Activated naive CD8-positive, alpha-beta T cell treated with anti-CD3 and anti-CD28 coated beads for 36 hours (primary cell): ENCODE measurements around the gene TMPRSS5. TPM values are rescaled to one million over a fixed set of nuclear protein-coding genes. Genes with fewer than 3 reads are reported as not detected.
"Not testable (repeated sequence)": the region's sequence is repeated elsewhere in the genome, so short reads cannot be mapped to it uniquely, and the experiment has no call there.

Experiments used
- DNase-seq: peaks from one replicate; pipeline ENCODE4 v3.0.0; 2021
- H3K27ac Mint-ChIP-seq: one replicate; pipeline ENCODE4 v1.8.0; 2022; ENCODE audit warnings: mild to moderate bottlenecking, moderate library complexity, mixed read lengths
- H3K27me3 Mint-ChIP-seq: one replicate; pipeline ENCODE4 v1.8.0; 2022; ENCODE audit warnings: mild to moderate bottlenecking, mixed read lengths
- H3K36me3 Mint-ChIP-seq: one replicate; pipeline ENCODE4 v1.8.0; 2021; ENCODE audit warnings: mild to moderate bottlenecking, mixed read lengths
- H3K4me1 Mint-ChIP-seq: one replicate; pipeline ENCODE4 v1.8.0; 2021; ENCODE audit warnings: mixed read lengths
- H3K4me3 Mint-ChIP-seq: one replicate; pipeline ENCODE4 v1.8.0; 2022; ENCODE audit warnings: mild to moderate bottlenecking, moderate library complexity, mixed read lengths
- H3K9me3 Mint-ChIP-seq: one replicate; pipeline ENCODE4 v1.8.0; 2022; ENCODE audit warnings: mixed read lengths
- total RNA-seq, 2 experiments: library from RNA; stranded (reverse); gene quantifications; one replicate each; pipeline ENCODE4 v1.2.3, GENCODE V29; 2021

TMPRSS5 gene
- total RNA-seq, 2 experiments from 2014 or later: 0.28 to 0.29 TPM

DNA sequence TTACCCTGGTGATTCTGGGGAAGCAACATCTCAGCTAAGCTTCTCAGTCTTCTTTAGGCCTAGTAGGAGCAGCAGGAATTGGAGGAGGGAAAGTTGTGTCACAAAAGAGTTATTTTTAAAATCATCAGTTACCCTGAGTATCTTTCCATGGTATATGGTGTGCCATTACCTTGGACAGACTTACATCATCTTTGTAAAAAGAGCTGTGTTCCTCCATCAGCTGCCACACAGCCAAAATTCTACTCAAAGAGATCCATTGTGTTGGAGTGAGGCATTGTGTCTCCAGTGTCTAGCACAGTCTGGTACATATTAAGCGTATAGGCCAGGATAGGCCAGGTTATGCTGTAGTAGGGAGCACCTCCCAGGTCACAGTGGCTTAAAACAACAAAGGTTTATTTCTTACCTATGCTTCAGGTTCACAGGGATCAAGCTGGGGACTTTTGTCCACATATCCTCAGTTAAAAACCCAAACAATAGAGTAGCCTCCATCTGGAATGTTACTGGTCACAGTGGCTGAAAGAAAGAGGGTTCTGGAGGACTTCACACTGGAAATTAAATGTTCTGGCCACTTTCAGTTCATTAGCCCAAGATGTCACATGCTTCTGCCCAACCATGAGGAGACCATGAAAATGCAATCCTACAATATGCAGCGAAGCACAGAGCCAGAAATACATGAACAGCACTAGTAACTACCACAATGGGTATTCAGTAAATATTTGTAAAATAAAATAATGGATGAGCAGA is 9.9 kb upstream of the TMPRSS5 start:
- H3K27ac Mint-ChIP-seq: no peak overlapping the region
- H3K4me1 Mint-ChIP-seq: no peaks in the 10 kb centered on the region
- no peak for DNase-seq
- peaks cover 8% of the 10 kb centered on the region for H3K9me3 Mint-ChIP-seq
- no peak overlapping the region for H3K4me3 Mint-ChIP-seq
- peaks cover 51% of the 10 kb centered on the region for H3K36me3 Mint-ChIP-seq
- no peaks in the 10 kb centered on the region for H3K27me3 Mint-ChIP-seq

DNA sequence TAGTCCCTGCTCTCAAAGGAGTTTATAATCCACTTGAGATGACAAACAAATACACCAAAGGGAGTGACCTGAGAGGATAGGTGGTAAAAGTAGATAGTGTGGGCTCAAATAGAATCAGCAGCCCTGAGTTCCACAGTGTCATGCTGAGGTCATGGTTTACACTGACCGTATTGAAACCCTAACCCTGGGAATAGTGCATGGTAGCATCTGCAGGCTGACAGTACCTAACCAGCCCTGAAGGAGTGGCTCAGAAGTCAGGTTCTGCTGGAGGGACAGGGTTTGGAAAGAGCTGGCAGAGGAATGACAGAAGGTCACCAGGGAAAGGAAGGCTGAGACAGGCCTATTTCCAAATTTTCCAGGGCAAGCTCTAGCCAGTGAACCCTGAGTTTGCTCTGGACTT is 9.2 kb upstream of the TMPRSS5 start:
- no peak for DNase-seq
- Mint-ChIP-seq H3K27me3 (no peaks in the 10 kb centered on the region), H3K27ac (no peak overlapping the region), H3K9me3 (peaks cover 8% of the 10 kb centered on the region), H3K4me1 (no peaks in the 10 kb centered on the region), H3K36me3 (peaks cover 48% of the 10 kb centered on the region), H3K4me3 (no peak overlapping the region)

DNA sequence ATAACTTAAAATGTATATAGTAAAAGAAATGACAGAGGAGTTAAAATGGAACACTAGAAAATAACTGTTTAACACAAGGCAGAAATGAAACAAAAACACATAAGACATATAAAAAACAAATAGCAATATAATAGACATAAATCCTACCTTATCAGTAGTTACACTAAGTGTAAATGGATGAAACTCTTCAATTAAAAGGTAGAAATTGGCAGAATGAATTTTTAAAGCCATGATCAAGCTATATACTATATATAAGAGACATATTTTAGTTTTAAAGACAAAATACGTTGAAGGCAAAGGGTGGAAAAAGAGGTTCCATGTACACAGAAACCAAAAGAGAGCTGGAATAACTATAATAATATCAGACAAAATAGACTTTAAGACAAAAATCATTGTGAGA is 4.9 kb upstream of the TMPRSS5 start:
- Mint-ChIP-seq H3K9me3 (peaks cover 22% of the 10 kb centered on the region), H3K36me3 (peaks cover 52% of the 10 kb centered on the region), H3K4me1 (no peaks in the 10 kb centered on the region), H3K27me3 (no peaks in the 10 kb centered on the region), H3K4me3 (no peak overlapping the region), H3K27ac (no peak overlapping the region)
- DNase-seq: no peak

DNA sequence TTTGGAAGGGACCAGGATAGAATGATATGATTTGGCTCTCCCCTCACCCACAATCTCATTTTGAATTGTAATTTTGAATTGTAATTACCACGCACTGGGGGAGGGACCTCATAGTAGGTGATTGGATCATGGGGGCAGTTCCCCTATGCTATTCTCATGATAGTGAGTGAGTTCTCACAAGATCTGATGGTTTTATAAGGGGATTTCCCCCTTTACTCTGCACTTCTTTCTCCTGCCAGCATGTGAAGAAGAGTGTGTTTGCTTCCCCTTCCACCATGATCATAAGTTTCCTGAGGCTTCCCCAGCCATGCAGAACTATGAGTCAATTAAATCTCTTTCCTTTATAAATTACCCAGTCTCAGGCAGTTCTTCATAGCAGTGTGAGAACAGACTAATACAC is 2.6 kb downstream of the TMPRSS5 start:
- not testable (repeated sequence) for H3K27ac Mint-ChIP-seq, H3K4me3 Mint-ChIP-seq, H3K4me1 Mint-ChIP-seq, H3K27me3 Mint-ChIP-seq, DNase-seq
- Mint-ChIP-seq H3K9me3 (peaks cover 16% of the 10 kb centered on the region), H3K36me3 (peaks cover 21% of the 10 kb centered on the region)

DNA sequence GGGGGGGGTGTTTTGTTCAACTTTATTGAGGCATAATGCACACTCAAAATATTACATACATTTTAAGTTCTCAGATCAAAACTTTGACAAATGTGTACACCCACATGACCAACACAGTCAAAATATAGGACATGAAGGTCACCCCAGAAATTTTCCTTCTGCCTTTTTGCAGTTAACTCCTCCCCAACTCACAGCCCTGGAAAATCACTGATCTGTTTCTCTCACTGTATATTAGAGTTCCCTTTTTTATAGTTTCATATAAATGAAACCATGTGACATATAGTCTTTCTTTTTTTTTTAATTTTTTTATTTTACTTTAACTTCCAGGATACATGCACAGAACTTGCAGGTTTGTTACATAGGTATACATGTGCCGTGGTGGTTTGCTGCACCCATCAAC is 4.6 kb downstream of the TMPRSS5 start:
- peaks cover 8% of the 10 kb centered on the region for H3K36me3 Mint-ChIP-seq
- DNase-seq: no peak
- no peaks in the 10 kb centered on the region for H3K27me3 Mint-ChIP-seq
- no peaks in the 10 kb centered on the region for H3K4me1 Mint-ChIP-seq
- no peak overlapping the region for H3K27ac Mint-ChIP-seq
- peaks cover 10% of the 10 kb centered on the region for H3K9me3 Mint-ChIP-seq
- no peak overlapping the region for H3K4me3 Mint-ChIP-seq

DNA sequence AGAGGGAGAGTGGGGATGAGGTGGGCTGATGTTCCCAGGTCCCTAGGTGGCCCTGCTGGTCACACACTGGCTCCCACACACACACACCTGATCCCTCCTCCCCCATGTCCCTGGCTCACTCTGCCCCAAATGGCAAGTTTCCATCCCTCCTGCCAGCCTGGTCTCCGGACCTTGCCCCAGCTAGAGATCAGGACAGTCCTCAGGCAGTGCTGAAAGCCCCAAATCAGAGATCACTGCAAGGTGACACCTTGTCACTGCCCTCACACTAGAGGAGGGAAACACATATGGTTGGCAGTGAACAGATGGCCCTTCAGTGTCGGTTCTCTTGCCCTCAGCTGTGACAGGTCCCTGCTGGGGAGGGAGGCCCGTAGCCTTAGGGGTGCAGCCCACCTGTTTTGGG is 7.6 kb downstream of the TMPRSS5 start:
- H3K9me3 Mint-ChIP-seq: peaks cover 3% of the 10 kb centered on the region
- no peaks in the 10 kb centered on the region for H3K4me1 Mint-ChIP-seq
- DNase-seq: no peak
- H3K27ac Mint-ChIP-seq: no peak overlapping the region
- H3K36me3 Mint-ChIP-seq: peaks cover under 1% of the 10 kb centered on the region
- no peak overlapping the region for H3K4me3 Mint-ChIP-seq
- no peaks in the 10 kb centered on the region for H3K27me3 Mint-ChIP-seq

DNA sequence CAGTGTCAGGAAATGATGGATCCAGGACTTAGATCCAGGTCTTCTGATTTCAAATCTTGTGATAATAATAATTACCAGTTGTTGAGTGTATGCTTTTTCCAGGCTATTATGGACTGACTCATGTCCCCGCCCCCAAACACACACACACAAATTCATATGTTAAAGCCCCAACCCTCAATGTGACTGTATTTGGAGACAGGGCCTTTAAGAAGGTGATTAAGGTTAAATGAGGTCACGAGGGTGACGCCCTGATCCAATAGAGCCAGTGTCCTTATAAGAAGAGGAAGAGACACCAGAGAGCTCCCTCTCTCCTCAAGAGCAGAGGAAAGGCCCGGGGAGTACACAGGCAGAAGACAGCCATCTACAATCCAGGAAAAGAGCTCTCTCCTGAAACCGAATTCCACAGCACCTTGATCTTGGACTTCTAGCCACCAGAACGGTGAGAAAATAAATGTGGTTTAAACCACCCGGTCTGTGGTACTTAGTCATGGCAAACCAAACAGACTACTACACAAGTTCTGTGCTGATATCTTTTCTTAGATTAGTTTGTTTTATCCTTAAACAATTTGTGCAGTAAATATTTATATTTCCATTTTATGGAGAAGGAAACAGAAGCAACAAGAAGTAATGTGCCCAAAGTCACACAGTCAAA is 8.2 kb downstream of the TMPRSS5 start:
- no peak overlapping the region for H3K27ac Mint-ChIP-seq

DNA sequence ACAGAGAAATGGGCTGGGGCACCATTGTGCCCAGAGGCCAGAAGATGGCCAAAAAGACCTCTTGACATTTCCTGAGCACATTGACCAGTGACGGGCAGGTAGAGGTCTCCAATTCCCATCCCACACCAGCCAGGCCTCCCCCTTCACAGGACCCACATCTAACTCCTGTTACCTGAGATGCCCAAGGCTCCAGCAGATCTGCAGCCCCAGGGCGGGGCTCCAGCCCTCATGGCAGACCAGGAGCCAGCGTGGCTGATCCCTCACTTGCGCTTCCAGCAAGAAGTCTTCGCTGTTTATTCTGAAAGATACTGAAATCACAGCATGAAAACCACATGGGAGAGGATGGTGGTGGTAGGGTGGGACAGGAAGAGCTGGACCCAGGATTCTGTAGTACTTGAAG is 9.0 kb downstream of the TMPRSS5 start:
- Mint-ChIP-seq H3K4me3 (no peak overlapping the region), H3K27me3 (no peaks in the 10 kb centered on the region), H3K27ac (no peak overlapping the region), H3K36me3 (no peaks in the 10 kb centered on the region), H3K9me3 (no peaks in the 10 kb centered on the region), H3K4me1 (no peaks in the 10 kb centered on the region)
- no peak for DNase-seq

More for the DNA sequence above, 8.2 kb downstream of the TMPRSS5 start:
- DNase-seq: no peak
- Mint-ChIP-seq H3K27me3 (no peaks in the 10 kb centered on the region), H3K36me3 (no peaks in the 10 kb centered on the region), H3K9me3 (no peaks in the 10 kb centered on the region), H3K4me3 (no peak overlapping the region), H3K4me1 (no peaks in the 10 kb centered on the region)

DNA sequence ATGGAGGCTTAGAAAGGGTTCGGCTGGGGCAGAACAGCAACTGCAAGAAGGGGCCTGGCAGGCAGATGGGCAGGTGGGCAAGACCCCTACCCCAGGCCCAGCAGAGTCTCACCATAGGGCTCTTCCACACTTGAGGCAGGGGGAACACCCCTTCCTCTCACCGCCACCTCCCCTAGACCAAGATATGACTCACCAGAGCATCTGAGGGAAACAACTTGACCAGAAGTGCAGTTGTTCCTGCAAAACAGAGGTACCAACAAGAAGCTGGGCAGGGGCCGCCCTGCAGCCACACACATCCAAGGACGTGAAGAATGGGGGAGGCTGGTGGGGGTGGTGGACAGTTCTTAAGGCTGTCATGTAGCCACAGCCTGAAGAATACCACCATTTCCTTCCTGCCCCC is 10.9 kb downstream of the TMPRSS5 start:
- Mint-ChIP-seq H3K4me3 (no peak overlapping the region), H3K9me3 (no peaks in the 10 kb centered on the region), H3K36me3 (no peaks in the 10 kb centered on the region), H3K27me3 (no peaks in the 10 kb centered on the region), H3K4me1 (no peaks in the 10 kb centered on the region), H3K27ac (no peak overlapping the region)
- DNase-seq: no peak

DNA sequence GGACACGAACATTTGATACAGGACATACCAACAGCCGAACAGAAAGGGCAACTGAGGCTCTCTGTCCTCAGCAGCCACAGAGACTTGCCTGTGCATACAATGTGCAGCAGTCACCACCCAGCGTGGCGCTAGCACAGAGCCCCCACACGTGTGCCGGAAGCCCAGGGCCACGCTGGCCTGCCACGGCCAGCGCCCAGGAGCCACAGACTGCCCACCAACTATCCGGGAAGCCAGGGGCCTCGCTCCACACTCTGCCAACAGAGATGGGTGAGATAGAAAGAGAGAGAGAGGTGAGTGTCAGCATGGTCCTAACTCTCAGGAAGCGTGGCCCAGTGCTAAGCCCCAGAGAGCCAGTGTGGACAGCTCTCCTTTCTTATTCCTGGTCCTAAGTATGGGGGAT is 11.7 kb downstream of the TMPRSS5 start:
- Mint-ChIP-seq H3K4me1 (no peaks in the 10 kb centered on the region), H3K9me3 (no peaks in the 10 kb centered on the region), H3K27me3 (no peaks in the 10 kb centered on the region), H3K27ac (no peak overlapping the region), H3K4me3 (no peak overlapping the region), H3K36me3 (no peaks in the 10 kb centered on the region)
- no peak for DNase-seq

DNA sequence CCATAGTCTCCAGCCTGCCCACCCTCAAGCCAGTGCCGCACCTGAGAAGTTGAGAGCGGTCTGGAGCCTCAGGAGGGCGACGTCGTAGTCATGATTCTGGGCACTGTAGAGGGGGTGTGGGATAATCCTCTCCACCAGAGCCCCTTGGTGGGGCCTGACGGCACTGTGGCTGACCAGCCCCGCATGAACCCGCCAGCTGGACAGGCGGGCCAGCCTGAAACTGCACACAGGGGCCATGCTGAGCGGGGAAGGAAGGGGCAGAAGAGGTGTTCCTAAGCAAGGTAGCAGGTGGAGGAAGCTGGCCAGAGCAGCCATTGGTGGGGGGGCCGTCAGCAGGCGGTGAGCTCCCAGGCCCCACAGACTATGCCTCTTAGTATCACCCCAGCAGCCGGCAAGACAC is 13.1 kb downstream of the TMPRSS5 start:
- no peaks in the 10 kb centered on the region for H3K9me3 Mint-ChIP-seq
- no peak for DNase-seq
- H3K4me1 Mint-ChIP-seq: no peaks in the 10 kb centered on the region
- H3K36me3 Mint-ChIP-seq: no peaks in the 10 kb centered on the region
- H3K27ac Mint-ChIP-seq: no peak overlapping the region
- H3K4me3 Mint-ChIP-seq: no peak overlapping the region
- H3K27me3 Mint-ChIP-seq: no peaks in the 10 kb centered on the region

DNA sequence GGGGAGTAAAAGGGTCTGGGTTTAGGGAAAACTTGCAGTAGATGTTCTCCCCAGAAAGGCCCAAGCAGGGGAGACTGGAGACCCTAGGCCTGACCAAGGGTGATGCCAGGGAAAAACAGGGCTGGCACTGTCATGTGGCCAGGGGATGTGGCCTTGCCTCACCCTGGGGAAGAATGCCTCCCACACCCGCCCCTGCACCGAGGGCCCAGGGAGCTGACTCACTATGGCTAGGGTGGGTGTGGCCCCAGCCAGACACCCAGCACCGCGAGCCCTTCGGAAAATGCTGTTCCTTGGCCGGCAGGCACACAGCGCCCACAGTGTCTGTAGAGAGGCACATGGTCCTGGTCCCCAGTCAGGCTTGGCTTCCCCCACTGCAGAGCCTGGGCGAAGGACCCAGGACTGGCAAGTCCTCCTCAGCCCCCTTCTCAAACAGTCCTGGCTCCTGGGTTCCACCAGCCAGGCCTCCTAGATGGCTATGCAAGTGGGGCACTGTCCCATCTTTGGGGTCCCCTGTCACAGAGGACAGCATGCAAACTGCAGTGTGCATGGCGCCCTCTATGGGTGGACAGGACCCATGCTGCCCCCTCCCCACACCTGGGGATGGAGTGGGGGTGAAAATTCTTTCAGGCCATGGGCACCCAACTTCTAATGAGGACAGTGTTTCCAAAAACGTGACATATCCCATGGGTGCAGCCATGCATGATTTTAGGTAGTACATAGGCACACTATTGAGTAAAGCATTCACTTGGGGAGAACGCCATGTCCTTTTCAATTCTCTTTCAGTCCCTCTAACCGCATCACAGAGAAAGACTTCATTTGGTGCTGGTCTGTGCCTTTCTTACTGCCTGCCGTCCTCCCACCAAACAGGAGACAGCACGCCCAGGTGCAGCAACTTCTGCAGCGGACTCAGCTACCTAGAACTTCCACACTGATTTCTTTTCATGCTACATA is 15.2 kb downstream of the TMPRSS5 start:
- H3K9me3 Mint-ChIP-seq: no peaks in the 10 kb centered on the region
- peak; percentile 15 for DNase-seq
- H3K4me3 Mint-ChIP-seq: no peak overlapping the region
- H3K27ac Mint-ChIP-seq: no peak overlapping the region
- no peaks in the 10 kb centered on the region for H3K36me3 Mint-ChIP-seq
- no peaks in the 10 kb centered on the region for H3K4me1 Mint-ChIP-seq
- H3K27me3 Mint-ChIP-seq: no peaks in the 10 kb centered on the region

DNA sequence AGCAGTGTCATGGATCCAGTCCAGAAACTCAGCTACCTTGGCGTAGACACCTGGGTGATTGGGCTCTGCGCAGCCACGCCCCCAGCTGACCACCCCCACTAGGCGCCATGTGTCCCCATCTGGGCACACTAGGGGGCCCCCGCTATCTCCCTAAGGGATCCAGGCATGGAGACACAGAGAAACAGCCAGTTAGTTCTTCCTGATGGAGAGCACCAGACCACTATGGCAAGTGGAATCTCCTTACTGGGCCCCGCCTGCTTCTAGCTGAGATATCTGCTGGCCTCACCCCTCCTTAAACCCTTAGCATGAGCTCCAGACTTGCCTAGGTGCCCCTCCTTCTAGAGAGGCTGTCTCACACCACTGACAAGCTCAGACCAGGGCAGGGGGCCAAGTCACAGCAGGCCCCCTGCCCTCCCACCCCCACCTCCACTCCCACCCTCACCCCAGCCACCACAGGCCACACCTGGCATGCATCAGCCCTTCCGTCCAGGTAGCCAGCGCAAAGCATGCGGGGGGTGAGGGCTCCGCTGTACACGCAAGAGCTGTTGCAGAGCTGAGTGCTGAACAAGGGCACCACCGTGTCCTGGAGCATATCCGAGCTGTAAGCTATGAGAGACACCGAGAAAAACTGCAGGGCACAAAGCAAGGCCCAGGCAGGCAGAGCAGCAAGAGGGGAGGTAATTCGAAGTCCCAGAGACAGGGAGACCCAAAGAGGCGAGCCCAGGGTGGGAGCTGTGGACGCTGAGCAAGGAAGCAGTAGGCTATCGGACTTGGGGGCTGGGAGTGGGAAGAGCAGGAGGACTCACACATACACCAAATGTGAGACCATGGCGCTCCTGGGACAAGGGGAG is 16.1 kb downstream of the TMPRSS5 start:
- Mint-ChIP-seq H3K27ac (no peak overlapping the region), H3K4me1 (no peaks in the 10 kb centered on the region), H3K9me3 (no peaks in the 10 kb centered on the region), H3K36me3 (no peaks in the 10 kb centered on the region), H3K27me3 (no peaks in the 10 kb centered on the region), H3K4me3 (no peak overlapping the region)
- DNase-seq: no peak

DNA sequence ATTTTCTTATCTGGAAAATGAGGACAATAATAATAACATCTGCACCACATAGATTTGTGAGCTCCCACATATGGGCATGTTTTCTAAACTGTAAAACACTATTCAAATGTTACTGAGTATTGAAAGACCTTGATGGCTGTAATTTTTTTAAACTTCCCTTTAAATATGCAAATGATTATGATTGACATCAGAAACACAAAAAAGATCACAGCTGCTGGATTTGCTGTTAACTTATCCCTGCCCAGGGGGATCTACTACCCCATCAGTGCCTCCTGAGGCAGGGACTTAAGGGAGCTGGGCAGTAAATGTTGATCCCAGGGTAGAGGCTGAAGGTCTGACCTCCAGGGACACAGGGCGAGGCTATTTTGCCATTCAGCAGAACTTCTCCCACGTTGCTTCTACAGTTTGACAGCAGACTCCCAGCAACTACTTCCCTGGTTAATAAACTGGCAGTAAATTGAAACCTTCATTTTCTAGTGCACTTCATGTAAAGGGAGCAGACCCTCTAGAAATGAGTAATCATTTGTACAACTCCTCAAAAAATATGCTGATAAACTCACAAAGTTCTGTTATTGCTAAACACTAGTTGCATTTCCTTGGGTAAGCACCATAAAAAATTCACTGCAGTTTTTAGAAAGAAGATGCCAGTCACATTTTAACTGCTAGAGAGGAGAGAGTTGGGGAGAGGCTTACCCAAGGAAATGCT is 20.3 kb downstream of the TMPRSS5 start:
- no peaks in the 10 kb centered on the region for H3K36me3 Mint-ChIP-seq
- H3K4me1 Mint-ChIP-seq: no peaks in the 10 kb centered on the region
- H3K27ac Mint-ChIP-seq: no peak overlapping the region

More for the DNA sequence above, 20.3 kb downstream of the TMPRSS5 start:
- Mint-ChIP-seq H3K9me3 (no peaks in the 10 kb centered on the region), H3K27me3 (no peaks in the 10 kb centered on the region), H3K4me3 (no peak overlapping the region)
- DNase-seq: no peak
